Glomerular endothelial cell (primary cell): ENCODE results near the gene ABCC1. TPM values are rescaled to one million over a fixed set of nuclear protein-coding genes. Genes with fewer than 3 reads are reported as not detected.

Experiments
- DNase-seq: peaks from one replicate; pipeline ENCODE4 v3.0.0-alpha.2; 2011; ENCODE audit warnings: low read depth, low spot score; ENCODE audit errors: extremely low read depth
- total RNA-seq: library from RNA; depleted of rRNA; stranded (reverse); fragments of >200 nt; gene quantifications from 2 replicates; pipeline ENCODE4 v1.2.3, GENCODE V29; 2015

Gene ABCC1
- total RNA-seq, 1 donor from 2014 or later, result 77.9 TPM

GRCh38 chr16:16016388-16016964 is 67.1 kb downstream of the ABCC1 start:
- DNase-seq, result no peak

GRCh38 chr16:16017812-16018211 is 68.4 kb downstream of the ABCC1 start:
- DNase-seq, result no peak

- DNase-seq, result no peak
These were observed 69.3 kb downstream of the ABCC1 start for GRCh38 chr16:16018705-16019104.

GRCh38 chr16:16019488-16019887 is 70.1 kb downstream of the ABCC1 start:
- DNase-seq, result no peak

GRCh38 chr16:16020291-16020690 is 70.9 kb downstream of the ABCC1 start:
- DNase-seq, result no peak

- no peak for DNase-seq
These were observed 71.6 kb downstream of the ABCC1 start for GRCh38 chr16:16021020-16021419.

- no peak for DNase-seq
These were observed 72.2 kb downstream of the ABCC1 start for GRCh38 chr16:16021646-16021987.

- DNase-seq, result peak; percentile 75
These were observed 72.7 kb downstream of the ABCC1 start for GRCh38 chr16:16021988-16022682.

GRCh38 chr16:16022683-16023064 is 73.3 kb downstream of the ABCC1 start:
- no peak for DNase-seq

- no peak for DNase-seq
These were observed 76.0 kb downstream of the ABCC1 start for GRCh38 chr16:16025214-16025968.

GRCh38 chr16:16027728-16028310 is 78.4 kb downstream of the ABCC1 start:
- DNase-seq, result no peak

- no peak for DNase-seq
These were observed 79.0 kb downstream of the ABCC1 start for GRCh38 chr16:16028311-16028999.

- DNase-seq, result no peak
These were observed 80.1 kb downstream of the ABCC1 start for GRCh38 chr16:16029431-16030011.

GRCh38 chr16:16030449-16030848 is 81.0 kb downstream of the ABCC1 start:
- DNase-seq, result no peak

- no peak for DNase-seq
These were observed 82.0 kb downstream of the ABCC1 start for GRCh38 chr16:16031401-16031800.

GRCh38 chr16:16032271-16032979 is 83.0 kb downstream of the ABCC1 start:
- no peak for DNase-seq

GRCh38 chr16:16033208-16033717 is 83.8 kb downstream of the ABCC1 start:
- DNase-seq, result no peak

- no peak for DNase-seq
These were observed 87.0 kb downstream of the ABCC1 start for GRCh38 chr16:16036359-16036792.

- DNase-seq, result no peak
These were observed 88.1 kb downstream of the ABCC1 start for GRCh38 chr16:16037521-16037920.

GRCh38 chr16:16037970-16038369 is 88.6 kb downstream of the ABCC1 start:
- no peak for DNase-seq
